Left lung (tissue), 10 donors: ENCODE results near the gene TENM4. TPM values are rescaled to one million over a fixed set of nuclear protein-coding genes. Genes with fewer than 3 reads are reported as not detected.

ENCODE experiments used
- ATAC-seq: fragments of 200-7000 bp; cut with Tn5 transposase; one replicate; pipeline ENCODE4 v1.9.1; 2020; ENCODE audit warnings: moderate library complexity
- DNase-seq, 4 donors: peaks; one replicate each; pipeline ENCODE4 v3.0.0-alpha.2; 2013 to 2020
- H3K27ac ChIP-seq, 2 donors: fragments of 200-600 bp; sonication (generic) in 1 of 2; one replicate each; pipeline versions ENCODE4 v1.5.0 to v1.8.0; 2020 to 2021
- H3K27me3 ChIP-seq, 2 donors: fragments of 200-600 bp; sonication (generic) in 1 of 2; one replicate each; pipeline versions ENCODE4 v1.5.0 to v1.8.0; 2020 to 2021
- H3K36me3 ChIP-seq, 2 donors: fragments of 200-600 bp; sonication (generic) in 1 of 2; one replicate each; pipeline versions ENCODE4 v1.5.0 to v1.8.0; 2020 to 2021
- H3K4me1 ChIP-seq, 2 donors: fragments of 200-600 bp; one replicate each; pipeline ENCODE4 v1.8.0; 2021
- H3K4me3 ChIP-seq, 2 donors: fragments of 200-600 bp; sonication (generic) in 1 of 2; one replicate each; pipeline versions ENCODE4 v1.5.0 to v1.8.0; 2020 to 2021; ENCODE audit warnings: mild to moderate bottlenecking in 1 of 2
- H3K9me3 ChIP-seq, 2 donors: fragments of 200-600 bp; sonication (generic) in 1 of 2; one replicate each; pipeline versions ENCODE4 v1.5.0 to v1.8.0; 2020 to 2021
- CTCF ChIP-seq, 2 donors: fragments of 200-600 bp; sonication (generic) in 1 of 2; IDR thresholded peaks; one replicate each; pipeline versions ENCODE4 v1.5.0 to v1.8.0; 2021; ENCODE audit warnings: antibody characterized with exemption in 2 of 2
- intact Hi-C, 2 donors: fragments of 100-400 bp; cut with DNase I; formaldehyde crosslinking; loops; one replicate each; pipeline versions ENCODE4 v1.11.2 to v1.14.2; 2022
- polyA plus RNA-seq, 6 donors: library from polyadenylated mRNA; unstranded; fragments of 120-200 nt; gene quantifications; one replicate each; pipeline ENCODE4 v1.2.1, GENCODE V29; 2013; ENCODE audit not compliant: insufficient read length in 6 of 6
- total RNA-seq, 2 donors: library from RNA; stranded (reverse); fragmentation: NEBNext Ultra II Directional; extraction: Animal tissue kit (Norgen Biotek cat#: 25700); gene quantifications; one replicate each; pipeline ENCODE4 v1.2.1, GENCODE V29; 2021
- donor health status: DM: no; HTN: yes; CAD: no.
- donor health status: DM: no; HTN: no; CAD: no.

The TENM4 gene
- total and polyA plus RNA-seq, 8 donors: 3.4 to 7.1 (median 5.2) TPM

GRCh38 chr11:78784321-78785061 is 656.3 kb downstream of the TENM4 start:
- Histone ChIP-seq H3K27ac (no peak overlapping the region), H3K36me3 (no peaks in the 10 kb centered on the region), H3K4me3 (no peak overlapping the region), H3K9me3 (no peaks in the 10 kb centered on the region), H3K4me1 (peaks cover 6 to 8% of the 10 kb centered on the region in 2 donors), H3K27me3 (no peaks in the 10 kb centered on the region)
- no peak for DNase-seq
- intact Hi-C loops: no loop called here
- TF ChIP-seq CTCF (IDR thresholded peaks at IDR 0.05): no peak
- ATAC-seq: no peak

DNA sequence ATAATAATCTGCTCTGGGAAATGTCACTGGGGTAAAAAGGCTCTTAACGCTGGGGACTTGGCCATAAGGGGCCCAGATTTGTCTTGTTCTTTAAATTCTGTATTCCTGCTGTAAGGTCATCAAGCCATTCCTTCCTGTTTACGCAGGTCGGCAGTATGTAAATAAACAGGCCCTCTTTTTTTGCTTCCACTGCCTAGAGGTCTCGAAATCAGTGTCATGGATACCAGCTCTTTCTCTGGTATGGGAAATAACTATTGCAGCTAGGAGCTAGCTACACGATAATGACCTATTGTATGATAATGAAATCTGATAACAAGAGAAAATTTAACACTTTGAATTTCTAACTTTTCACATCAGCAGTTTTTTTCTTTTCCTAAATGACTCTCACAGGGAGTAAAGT is 657.0 kb downstream of the TENM4 start:
- no peak overlapping the region for H3K27ac ChIP-seq
- no peaks in the 10 kb centered on the region for H3K9me3 ChIP-seq
- TF ChIP-seq CTCF (IDR thresholded peaks at IDR 0.05): no peak
- H3K27me3 ChIP-seq: no peaks in the 10 kb centered on the region
- no peaks in the 10 kb centered on the region for H3K36me3 ChIP-seq
- ATAC-seq (no peak), DNase-seq (no peak)
- intact Hi-C loops: no loop called here
- no peak overlapping the region for H3K4me3 ChIP-seq
- peaks cover 4 to 5% of the 10 kb centered on the region in 2 donors for H3K4me1 ChIP-seq

GRCh38 chr11:78783301-78783700 is 657.5 kb downstream of the TENM4 start:
- H3K9me3 ChIP-seq: no peaks in the 10 kb centered on the region
- H3K36me3 ChIP-seq: no peaks in the 10 kb centered on the region
- intact Hi-C loops: no loop called here
- H3K27me3 ChIP-seq: no peaks in the 10 kb centered on the region
- peaks cover under 1 to 4% of the 10 kb centered on the region in 2 donors for H3K4me1 ChIP-seq
- no peak overlapping the region for H3K4me3 ChIP-seq
- DNase-seq: no peak
- ATAC-seq: no peak
- no peak overlapping the region for H3K27ac ChIP-seq
- no peak for TF ChIP-seq CTCF (IDR thresholded peaks at IDR 0.05)

DNA sequence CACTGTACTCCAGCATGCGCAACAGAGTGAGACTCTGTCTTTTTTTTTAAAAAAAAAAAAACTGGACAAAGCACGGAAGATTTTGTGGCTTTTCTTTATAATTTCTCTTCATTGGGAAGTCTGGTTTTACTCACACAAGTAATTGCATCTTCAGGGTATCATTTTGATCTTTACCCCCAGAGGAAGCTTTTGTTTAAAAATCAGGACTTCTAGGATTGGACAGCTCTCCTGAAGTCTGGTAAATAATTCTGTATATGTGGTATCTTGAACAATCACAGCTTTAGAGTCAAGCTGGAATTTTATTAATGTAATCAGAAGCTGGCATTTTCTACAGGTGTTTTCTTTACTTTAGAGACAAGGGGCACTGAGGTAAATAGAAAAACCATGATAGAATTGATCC is 658.1 kb downstream of the TENM4 start:
- TF ChIP-seq CTCF (IDR thresholded peaks at IDR 0.05): no peak
- DNase-seq: no peak
- no peaks in the 10 kb centered on the region for H3K9me3 ChIP-seq
- H3K27me3 ChIP-seq: no peaks in the 10 kb centered on the region
- peaks cover 0 to under 1% of the 10 kb centered on the region in 2 donors for H3K4me1 ChIP-seq
- H3K36me3 ChIP-seq: no peaks in the 10 kb centered on the region
- ATAC-seq: no peak
- no peak overlapping the region for H3K27ac ChIP-seq
- no peak overlapping the region for H3K4me3 ChIP-seq
- intact Hi-C loops: no loop called here

DNA sequence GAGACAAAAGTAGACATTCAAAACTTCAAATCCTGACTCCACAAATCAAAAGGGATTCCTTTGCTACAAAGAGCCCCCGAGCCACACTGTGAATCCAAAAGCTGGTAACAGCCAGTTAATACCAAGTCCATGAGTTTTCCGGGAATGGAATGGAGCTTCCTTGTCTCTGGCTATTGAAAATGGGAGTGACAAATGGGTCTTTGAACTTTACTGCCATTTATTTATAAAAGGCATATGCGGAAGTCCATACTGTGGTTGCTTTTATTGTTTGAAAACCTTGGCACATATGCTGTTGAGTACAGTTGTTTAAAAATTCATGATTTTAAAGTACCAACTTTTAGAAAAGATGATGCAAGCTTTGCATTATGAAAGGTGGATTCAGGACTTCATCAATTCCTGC is 659.9 kb downstream of the TENM4 start:
- intact Hi-C loops: no loop called here
- Histone ChIP-seq H3K36me3 (no peaks in the 10 kb centered on the region), H3K9me3 (no peaks in the 10 kb centered on the region), H3K27ac (no peak overlapping the region), H3K27me3 (no peaks in the 10 kb centered on the region), H3K4me3 (no peak overlapping the region), H3K4me1 (no peaks in the 10 kb centered on the region)
- no peak for TF ChIP-seq CTCF (IDR thresholded peaks at IDR 0.05)
- no peak for DNase-seq
- no peak for ATAC-seq
